OCI-LY7 (cell line): ENCODE measurements around the gene ZBTB49. TPM values are rescaled to one million over a fixed set of nuclear protein-coding genes. Genes with fewer than 3 reads are reported as not detected.

Source experiments
- BruUV-seq: library from RNA; stranded (reverse); fragments of 400-500 nt; replicated peaks from 2 replicates; lab custom pipeline; 2021; lab: Mats Ljungman, UMichigan
- CTCF ChIA-PET: fragments of 300-600 bp; sonication (Branson Sonifier 250); formaldehyde crosslinking; loops from one replicate; lab custom pipeline; 2022; ENCODE audit warnings: antibody characterized with exemption; ENCODE audit not compliant: unreplicated experiment; lab: Charles Lee
- POLR2A ChIA-PET: fragments of 300-600 bp; sonication (Branson Sonifier 250); formaldehyde crosslinking; loops from one replicate; lab custom pipeline; 2022; ENCODE audit warnings: antibody characterized with exemption; lab: Charles Lee
- DNase-seq: peaks from one replicate; pipeline ENCODE4 v3.0.0-alpha.2; 2015; ENCODE audit warnings: low spot score
- H2AFZ ChIP-seq: fragments of 200-600 bp; sonication (generic), shearing (Covaris generic); 2 replicates; pipeline ENCODE4 v1.6.1; 2014; ENCODE audit warnings: mild to moderate bottlenecking, antibody characterized with exemption, low read length, moderate library complexity
- H3K27ac ChIP-seq: fragments of 200-600 bp; sonication (generic); 2 replicates; pipeline ENCODE4 v1.5.1; 2014; ENCODE audit warnings: mixed run types, low read depth, mild to moderate bottlenecking, moderate library complexity, low read length, inconsistent platforms; ENCODE audit not compliant: poor library complexity, severe bottlenecking
- H3K36me3 ChIP-seq: fragments of 200-600 bp; sonication (generic); 2 replicates; pipeline ENCODE4 v1.6.1; 2014; ENCODE audit warnings: mild to moderate bottlenecking, antibody characterized with exemption, low read length, moderate library complexity, mixed read lengths; ENCODE audit not compliant: insufficient read depth
- H3K4me1 ChIP-seq: fragments of 200-600 bp; sonication (generic); 2 replicates; pipeline ENCODE4 v1.5.1; 2014; ENCODE audit warnings: mild to moderate bottlenecking, low read length; ENCODE audit not compliant: insufficient read depth, poor library complexity, severe bottlenecking
- H3K4me2 ChIP-seq: fragments of 200-600 bp; sonication (generic); 2 replicates; pipeline ENCODE4 v1.6.1; 2014; ENCODE audit warnings: mild to moderate bottlenecking, low read length
- H3K4me3 ChIP-seq: fragments of 200-600 bp; sonication (generic); 2 replicates; pipeline ENCODE4 v1.5.1; 2014; ENCODE audit warnings: mild to moderate bottlenecking, low read depth, low read length; ENCODE audit not compliant: poor library complexity, severe bottlenecking
- H3K79me2 ChIP-seq: fragments of 200-600 bp; sonication (generic); 2 replicates; pipeline ENCODE4 v1.6.1; 2016; ENCODE audit warnings: low read depth, mild to moderate bottlenecking, low read length, moderate library complexity, mixed read lengths; ENCODE audit not compliant: insufficient read depth
- H3K9me2 ChIP-seq: fragments of 200-600 bp; sonication (generic); 2 replicates; pipeline ENCODE4 v1.6.1; 2016; ENCODE audit warnings: mild to moderate bottlenecking, low read length, mixed read lengths; ENCODE audit not compliant: insufficient read depth
- H3K9me3 ChIP-seq: fragments of 200-600 bp; sonication (generic); 2 replicates; pipeline ENCODE4 v1.6.1; 2014; ENCODE audit warnings: mild to moderate bottlenecking, mixed run types, low read length, mixed read lengths
- H4K20me1 ChIP-seq: fragments of 200-600 bp; sonication (generic); 2 replicates; pipeline ENCODE4 v1.6.1; 2014; ENCODE audit warnings: mild to moderate bottlenecking, antibody characterized with exemption, low read length, moderate library complexity, mixed read lengths; ENCODE audit not compliant: insufficient read depth
- CTCF ChIP-seq: fragments of 200-600 bp; sonication (generic); conservative IDR thresholded peaks from 2 replicates; pipeline ENCODE4 v1.5.1; 2014; ENCODE audit warnings: mild to moderate bottlenecking, antibody characterized with exemption, low read length, moderate library complexity, mixed read lengths
- EZH2phosphoT487 ChIP-seq: fragments of 200-600 bp; sonication (generic); IDR thresholded peaks from 2 replicates; pipeline ENCODE4 v1.6.1; 2018; ENCODE audit warnings: low read depth, borderline replicate concordance, mild to moderate bottlenecking, mixed run types, antibody characterized with exemption, low read length, moderate library complexity, mixed read lengths
- intact Hi-C: fragments of 100-400 bp; cut with micrococcal nuclease; formaldehyde crosslinking; loops from one replicate; pipeline ENCODE4 v1.10.0; 2022; ENCODE audit not compliant: unreplicated experiment
- total RNA-seq, 2 experiments: library from RNA; depleted of rRNA in 1 of 2; stranded (reverse); fragments of >200 nt in 1 of 2; shearing (Covaris generic) in 1 of 2; gene quantifications; 2 replicates each; pipeline ENCODE4 v1.2.3, GENCODE V29; 2014 to 2022

Gene ZBTB49
- total RNA-seq, 2 experiments from 2014 or later, result 6.5 to 8.7 TPM

DNA sequence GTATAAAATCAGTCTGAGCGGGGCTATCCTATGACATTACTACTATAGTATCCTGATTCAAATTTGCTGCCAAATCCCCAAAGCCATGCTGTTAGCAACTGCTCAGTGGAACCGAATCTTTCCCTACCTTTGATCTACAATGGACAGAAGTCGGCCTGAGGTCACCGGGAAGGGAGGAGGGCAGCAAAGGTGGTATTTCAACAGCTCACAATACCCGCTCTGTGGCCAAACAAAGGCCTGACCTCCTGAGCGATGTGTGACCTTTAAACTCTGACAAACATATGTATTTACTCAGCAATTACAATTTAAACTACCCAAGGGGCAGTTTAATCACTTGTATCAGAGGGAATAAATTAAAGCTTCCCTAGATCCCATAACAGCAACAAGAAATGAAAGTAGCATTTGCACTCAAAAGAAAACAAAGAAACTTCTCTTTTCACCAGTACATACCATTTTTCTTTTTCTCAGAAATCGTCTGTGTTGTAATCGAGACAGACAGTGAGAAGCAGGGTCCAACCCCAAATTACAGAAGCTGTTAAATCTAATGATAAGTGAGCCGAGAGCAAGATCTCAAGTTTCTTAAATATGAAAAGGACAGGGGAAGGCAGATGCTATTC, 30.5 kb upstream of the ZBTB49 start:
- Histone ChIP-seq H3K79me2 (no peaks in the 10 kb centered on the region), H2AFZ (peak overlapping the region; percentile 24; the same call in 1 of the 2 replicates), H3K9me2 (no peaks in the 10 kb centered on the region), H3K36me3 (no peaks in the 10 kb centered on the region), H3K4me3 (no peak overlapping the region), H3K9me3 (peaks cover 8% of the 10 kb centered on the region; the same call in 1 of the 2 replicates), H3K4me2 (peak overlapping the region; percentile 16), H4K20me1 (no peaks in the 10 kb centered on the region), H3K4me1 (peaks cover 3% of the 10 kb centered on the region), H3K27ac (no peak overlapping the region)
- ChIA-PET CTCF (interaction anchor here (0.7 to 1.4 kb wide), 5 partner anchors 11 to 172 kb away, joined by 3 to 4 read pairs (median 3); no protein-coding TSS in a partner anchor), POLR2A (interaction anchor here (0.8 to 1.5 kb wide), 7 partner anchors 8 to 283 kb away, joined by 3 to 5 read pairs (median 3); partner anchors contain the start of gene TMEM128)
- DNase-seq, result no peak
- intact Hi-C loops, result loop anchor here (1.0 to 10.0 kb wide), 3 partner anchors 76 to 285 kb away; partner anchors contain the start of gene STX18
- TF ChIP-seq CTCF, result no peak
- TF ChIP-seq EZH2phosphoT487, result no peak
- no TSS peak for BruUV-seq

DNA sequence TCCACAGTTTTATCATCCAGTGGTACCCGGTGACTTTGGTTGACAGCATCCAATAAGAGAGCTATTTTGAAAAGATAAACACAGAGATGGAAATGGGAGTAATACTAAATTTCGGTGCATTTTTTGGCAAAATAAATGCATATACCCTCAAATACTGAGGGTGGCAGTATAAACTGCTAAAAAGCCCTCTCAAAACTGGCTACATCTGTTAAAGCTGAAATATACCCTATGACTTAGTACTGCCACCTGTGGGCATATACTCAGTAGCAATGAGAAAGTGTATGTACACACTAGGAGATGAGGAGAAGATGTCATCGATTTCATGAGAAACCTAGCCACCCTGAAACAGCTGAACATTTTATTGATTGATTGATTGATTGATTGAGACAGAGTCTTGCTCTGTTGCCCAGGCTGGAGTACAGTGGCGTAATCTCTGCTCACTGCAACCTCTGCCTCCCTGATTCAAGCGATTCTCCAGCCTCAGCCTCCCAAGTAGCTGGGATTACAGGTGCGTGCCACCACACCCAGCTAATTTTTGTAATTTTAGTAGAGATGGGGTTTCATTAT, 29.8 kb upstream of the ZBTB49 start:
- H3K4me3 ChIP-seq, result no peak overlapping the region
- intact Hi-C loops, result loop anchor here (1.0 kb wide), 2 partner anchors 75 to 170 kb away; no protein-coding TSS in a partner anchor
- ChIA-PET POLR2A (interaction anchor here (0.8 to 1.1 kb wide), 6 partner anchors 8 to 282 kb away, joined by 3 to 5 read pairs (median 3); no protein-coding TSS in a partner anchor), CTCF (interaction anchor here (0.8 to 1.4 kb wide), 4 partner anchors 72 to 172 kb away, joined by 3 to 4 read pairs (median 3); no protein-coding TSS in a partner anchor)
- no peak overlapping the region for H3K27ac ChIP-seq
- H3K9me3 ChIP-seq, result peaks cover 8% of the 10 kb centered on the region; the same call in 1 of the 2 replicates
- no peaks in the 10 kb centered on the region for H3K79me2 ChIP-seq
- peak overlapping the region; percentile 24; the same call in 1 of the 2 replicates for H2AFZ ChIP-seq
- BruUV-seq, result no TSS peak
- DNase-seq, result peak; percentile 87
- TF ChIP-seq CTCF, result peak; percentile 97
- TF ChIP-seq EZH2phosphoT487, result no peak
- H3K4me1 ChIP-seq, result peaks cover 3% of the 10 kb centered on the region
- H3K36me3 ChIP-seq, result no peaks in the 10 kb centered on the region
- H4K20me1 ChIP-seq, result no peaks in the 10 kb centered on the region
- H3K4me2 ChIP-seq, result peak overlapping the region; percentile 16
- H3K9me2 ChIP-seq, result no peaks in the 10 kb centered on the region
